Heart left ventricle (tissue), 16 donors: ENCODE data around the gene EPS8L1. TPM values are rescaled to one million over a fixed set of nuclear protein-coding genes. Genes with fewer than 3 reads are reported as not detected.

Experiments used
- ATAC-seq, 4 donors: fragments of 200-7000 bp; cut with Tn5 transposase; one replicate each; pipeline ENCODE4 v1.9.1; 2020 to 2022; ENCODE audit warnings: moderate library complexity in 4 of 4, mild to moderate bottlenecking in 3 of 4, moderate number of reproducible peaks in 1 of 4
- DNase-seq, 5 donors: peaks; one replicate each; pipeline ENCODE4 v3.0.0-alpha.2; 2020
- H3K27ac ChIP-seq, 12 donors: fragments of 200-600 bp; sonication (generic) in 4 of 12; one replicate each; pipeline versions ENCODE4 v1.5.0 to v1.8.0; 2016 to 2022; ENCODE audit warnings: mild to moderate bottlenecking in 2 of 12
- H3K27me3 ChIP-seq, 9 donors: fragments of 200-600 bp; sonication (generic) in 2 of 9; one replicate each; pipeline versions ENCODE4 v1.5.1 to v1.8.0; 2016 to 2022; ENCODE audit warnings: mild to moderate bottlenecking in 3 of 9
- H3K36me3 ChIP-seq, 9 donors: fragments of 200-600 bp; sonication (generic) in 2 of 9; one replicate each; pipeline versions ENCODE4 v1.5.0 to v1.8.0; 2018 to 2022; ENCODE audit warnings: mild to moderate bottlenecking in 2 of 9
- H3K4me1 ChIP-seq, 12 donors: fragments of 200-600 bp; sonication (generic) in 4 of 12; one replicate each; pipeline versions ENCODE4 v1.5.0 to v1.8.0; 2016 to 2022; ENCODE audit warnings: mild to moderate bottlenecking in 3 of 12
- H3K4me3 ChIP-seq, 12 donors: fragments of 200-600 bp; sonication (generic) in 4 of 12; one replicate each; pipeline versions ENCODE4 v1.5.0 to v1.8.0; 2017 to 2022; ENCODE audit warnings: mild to moderate bottlenecking in 9 of 12, moderate library complexity in 4 of 12
- H3K9me3 ChIP-seq, 12 donors: fragments of 200-600 bp; sonication (generic) in 4 of 12; one replicate each; pipeline versions ENCODE4 v1.5.0 to v1.8.0; 2016 to 2022; ENCODE audit warnings: mild to moderate bottlenecking in 1 of 12
- POLR2A ChIP-seq, 2 donors: fragments of 450-650 bp; IDR thresholded peaks; one replicate each; pipeline ENCODE4 v1.6.1; 2017; ENCODE audit warnings: antibody characterized with exemption in 2 of 2, mild to moderate bottlenecking in 2 of 2, moderate library complexity in 2 of 2
- WGBS, 4 donors: extraction: QIAGEN DNeasy Blood & Tissue Kit in 2 of 4; methylation state at CpG; one replicate each; pipeline versions ENCODE4 v1.1.5 to v1.1.7; 2013 to 2018; 5-methylcytosine and 5-hydroxymethylcytosine counted together
- intact Hi-C, 10 donors: fragments of 100-400 bp; cut with DNase I; formaldehyde crosslinking; loops; one replicate each; pipeline versions ENCODE4 v1.11.1 to v1.14.2; 2022
- polyA plus RNA-seq, 2 donors: library from polyadenylated mRNA; stranded (reverse); fragments of 200-250 nt; gene quantifications; one replicate each; pipeline ENCODE4 v1.2.3, GENCODE V29; 2013
- total RNA-seq, 9 donors: library from RNA; depleted of rRNA in 2 of 9; stranded (reverse); fragments of >200 nt in 2 of 9; fragmentation: NEBNext Ultra II Directional in 3 of 9; extraction: Animal tissue kit (Norgen Biotek cat#: 25700) in 3 of 9; gene quantifications; one replicate each; pipeline versions ENCODE4 v1.1.0 to v1.2.4, GENCODE V29; 2016 to 2023
- TF ChIP-seq, protein P1 (sequence below), 12 donors: fragments of 200-600 bp; sonication (generic) in 4 of 12; IDR thresholded peaks; one replicate each; pipeline versions ENCODE4 v1.5.0 to v1.8.0; 2018 to 2022; ENCODE audit warnings: antibody characterized with exemption in 12 of 12, mild to moderate bottlenecking in 5 of 12
- donor health status: ischemic (EF 13 %, LVEDD 7.1; RV severe dilation, severe dysfunction).
- donor health status: healthy with polysubstance abuse.
- donor health status: DM: no; HTN: yes; CAD: no.
- donor health status: DM: no; HTN: no; CAD: no.
- donor health status: ischemic (EF 25% LVEDD 6.9; RV normal size, moderate dysfunction).
- donor health status: ischemic (EF 25% LVEDD 5.7; RV mildly dilated, moderate dysfunction).
- donor health status: healthy.
- donor health status: DM: yes; HTN: yes; CAD: no.
- donor health status: ischemic (EF 35%, LVEDD 5.7; RV mildly dilated, moderate dysfunction).
- donor health status: nonischemic (EF 11% LVEDD 7.7; RV severe dilation, severe dysfunction).
- donor health status: DM: yes; HTN: yes; CAD: no.
- donor health status: PGD.
- donor health status: ischemic (EF 29% LVEDD 5.4; RV normal size, mild dysfunction).
- donor health status: nonischemic (EF 23%, LVEDD 6.1; RV moderate dilation, normal function).

Gene EPS8L1
- total and polyA plus RNA-seq, 11 donors, result 0.44 to 25.5 (median 2.0) TPM

DNA sequence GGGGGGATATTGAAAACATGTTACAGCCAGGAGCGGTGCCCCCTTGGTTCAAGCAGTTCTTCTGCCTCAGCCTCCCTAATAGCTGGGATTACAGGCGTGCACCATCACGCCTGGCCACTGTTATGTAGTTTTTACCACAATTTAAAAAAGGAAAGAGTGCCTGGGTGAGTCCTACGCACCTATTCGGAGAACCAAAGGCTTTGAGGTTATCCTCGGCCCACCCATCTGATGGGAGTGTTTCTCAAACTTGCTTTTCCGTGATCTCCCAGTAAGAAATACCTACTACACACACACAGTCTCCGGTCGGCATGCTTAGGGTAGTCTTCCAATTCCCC is 33.4 kb upstream of the EPS8L1 start:
- peaks cover 5 to 73% (median 58%) of the 10 kb centered on the region in 9 donors for H3K36me3 ChIP-seq

DNA sequence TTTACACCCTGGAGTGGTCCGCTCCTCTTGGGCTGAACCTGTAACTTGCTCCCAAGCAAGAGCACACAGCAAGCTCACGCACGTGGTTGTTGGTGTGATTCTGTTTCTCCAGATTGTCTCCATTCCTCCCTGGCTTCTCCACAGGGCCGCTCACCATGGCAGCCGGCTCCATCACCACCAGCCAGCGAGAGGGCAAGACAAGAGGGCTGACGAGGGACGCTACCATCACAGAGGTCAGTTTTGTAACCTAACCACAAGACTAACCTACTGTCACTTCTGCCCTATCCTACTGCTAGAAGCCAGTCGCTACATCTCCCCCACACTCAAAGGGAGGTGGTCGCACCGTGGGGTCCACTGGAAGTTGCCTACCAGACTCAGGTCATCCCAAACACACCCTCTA is 33.0 kb upstream of the EPS8L1 start:
- H3K36me3 ChIP-seq, result peaks cover 5 to 76% (median 62%) of the 10 kb centered on the region in 9 donors
- TF ChIP-seq, protein P1, sequence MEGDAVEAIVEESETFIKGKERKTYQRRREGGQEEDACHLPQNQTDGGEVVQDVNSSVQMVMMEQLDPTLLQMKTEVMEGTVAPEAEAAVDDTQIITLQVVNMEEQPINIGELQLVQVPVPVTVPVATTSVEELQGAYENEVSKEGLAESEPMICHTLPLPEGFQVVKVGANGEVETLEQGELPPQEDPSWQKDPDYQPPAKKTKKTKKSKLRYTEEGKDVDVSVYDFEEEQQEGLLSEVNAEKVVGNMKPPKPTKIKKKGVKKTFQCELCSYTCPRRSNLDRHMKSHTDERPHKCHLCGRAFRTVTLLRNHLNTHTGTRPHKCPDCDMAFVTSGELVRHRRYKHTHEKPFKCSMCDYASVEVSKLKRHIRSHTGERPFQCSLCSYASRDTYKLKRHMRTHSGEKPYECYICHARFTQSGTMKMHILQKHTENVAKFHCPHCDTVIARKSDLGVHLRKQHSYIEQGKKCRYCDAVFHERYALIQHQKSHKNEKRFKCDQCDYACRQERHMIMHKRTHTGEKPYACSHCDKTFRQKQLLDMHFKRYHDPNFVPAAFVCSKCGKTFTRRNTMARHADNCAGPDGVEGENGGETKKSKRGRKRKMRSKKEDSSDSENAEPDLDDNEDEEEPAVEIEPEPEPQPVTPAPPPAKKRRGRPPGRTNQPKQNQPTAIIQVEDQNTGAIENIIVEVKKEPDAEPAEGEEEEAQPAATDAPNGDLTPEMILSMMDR (IDR thresholded peaks at IDR 0.05), result no peak
- no peak for TF ChIP-seq POLR2A (IDR thresholded peaks at IDR 0.05)
- H3K27ac ChIP-seq, result no peak overlapping the region
- DNase-seq (no peak), ATAC-seq (no peak)
- 78 to 96% (median 88%) methylated on average over 11 of the region's 11 CpGs for WGBS, 4 donors
- H3K9me3 ChIP-seq, result no peaks in the 10 kb centered on the region
- H3K4me1 ChIP-seq, result peaks cover 0 to 15% (median 0%) of the 10 kb centered on the region in 12 donors
- no peak overlapping the region for H3K4me3 ChIP-seq
- intact Hi-C loops, result no loop called here
- no peaks in the 10 kb centered on the region for H3K27me3 ChIP-seq

More for the DNA sequence above, 33.4 kb upstream of the EPS8L1 start:
- WGBS, 4 donors, result 81 to 93% (median 89%) methylated on average over 9 of the region's 9 CpGs
- no peak overlapping the region for H3K27ac ChIP-seq
- no peaks in the 10 kb centered on the region for H3K27me3 ChIP-seq
- no peaks in the 10 kb centered on the region for H3K9me3 ChIP-seq
- DNase-seq, result no peak
- intact Hi-C loops, result no loop called here
- no peak for ATAC-seq
- H3K4me1 ChIP-seq, result peaks cover 0 to 15% (median 0%) of the 10 kb centered on the region in 12 donors
- TF ChIP-seq, protein P1 (IDR thresholded peaks at IDR 0.05), result no peak
- no peak for TF ChIP-seq POLR2A (IDR thresholded peaks at IDR 0.05)
- no peak overlapping the region for H3K4me3 ChIP-seq

DNA sequence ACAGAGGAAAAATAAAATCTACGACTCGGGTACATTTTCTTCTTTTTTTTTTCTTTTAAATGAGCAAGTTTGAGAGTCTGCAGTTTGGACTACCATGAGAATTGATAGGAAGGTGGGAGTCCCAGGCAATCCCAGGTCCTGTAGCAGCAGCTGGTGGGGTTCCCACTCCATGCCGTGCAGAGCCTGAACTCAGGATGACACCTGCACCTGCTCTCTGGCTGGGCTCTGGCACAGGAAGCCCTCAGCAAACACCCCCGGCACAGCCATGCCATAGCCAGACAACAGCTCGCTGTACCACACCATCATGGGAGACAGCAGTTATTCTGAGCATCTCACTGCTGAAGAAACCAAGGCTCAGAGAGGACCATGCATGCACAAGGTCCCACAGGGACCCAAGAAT is 31.4 kb upstream of the EPS8L1 start:
- intact Hi-C loops, result no loop called here
- 90 to 94% (median 94%) methylated on average over 5 of the region's 5 CpGs for WGBS, 4 donors

DNA sequence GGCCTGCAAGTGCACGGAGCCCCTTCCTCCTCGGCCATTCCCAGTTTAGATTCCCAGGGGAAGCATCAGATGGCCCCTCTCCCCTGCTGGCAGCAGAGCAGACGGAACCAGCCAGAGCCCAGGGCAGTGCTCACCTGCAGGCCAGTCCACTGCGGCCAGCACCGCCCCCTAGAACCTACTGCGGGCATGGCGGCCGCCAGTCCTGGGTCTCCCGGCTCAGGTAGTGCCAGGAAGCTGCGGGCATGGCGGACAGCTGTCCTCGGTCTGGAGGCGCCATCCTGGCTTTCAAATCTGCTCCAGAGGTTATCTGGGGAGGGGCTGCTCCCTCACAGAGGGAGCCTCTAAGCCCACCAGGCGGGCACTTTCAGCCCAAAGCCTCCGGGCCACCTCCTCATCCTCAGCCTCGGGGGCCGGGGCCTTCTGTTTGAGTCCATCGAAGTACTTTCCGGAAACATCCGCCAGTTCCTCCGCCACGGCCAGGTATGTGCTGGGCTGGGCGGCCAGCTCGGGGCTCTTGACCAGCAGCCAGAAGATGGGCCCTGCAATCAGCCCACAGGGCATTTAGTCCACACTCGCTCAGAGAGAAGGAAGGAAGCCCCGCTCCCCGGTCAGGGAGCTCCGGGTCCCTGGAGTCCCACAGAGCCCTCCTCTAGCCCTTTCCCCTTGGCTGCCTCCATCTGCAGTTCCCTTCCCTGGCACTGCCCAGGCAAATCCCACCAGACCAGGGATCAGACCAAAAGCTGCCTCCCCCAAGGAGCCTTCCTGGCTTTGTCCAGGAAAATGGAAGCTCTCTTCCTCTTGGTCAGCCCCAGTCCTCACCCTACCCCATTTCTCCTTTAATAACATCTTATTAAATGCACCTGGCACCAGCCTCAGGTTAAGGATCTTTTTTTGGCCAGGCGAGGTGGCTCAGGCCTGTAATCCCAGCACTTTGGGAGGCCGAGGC is 30.6 kb upstream of the EPS8L1 start:
- no peak for DNase-seq
- Histone ChIP-seq H3K9me3 (no peaks in the 10 kb centered on the region), H3K27me3 (no peaks in the 10 kb centered on the region), H3K4me1 (peaks cover 0 to 15% (median 0%) of the 10 kb centered on the region in 12 donors), H3K4me3 (no peak overlapping the region), H3K36me3 (peaks cover 5 to 92% (median 79%) of the 10 kb centered on the region in 9 donors), H3K27ac (no peak overlapping the region)
- WGBS, 4 donors, result 94 to 96% (median 96%) methylated on average over 27 to 30 of the region's 30 CpGs
- intact Hi-C loops, result no loop called here
- no peak for ATAC-seq
- TF ChIP-seq POLR2A (IDR thresholded peaks at IDR 0.05), result no peak

More for the DNA sequence above, 31.4 kb upstream of the EPS8L1 start:
- Histone ChIP-seq H3K4me3 (no peak overlapping the region), H3K4me1 (peaks cover 0 to 15% (median 0%) of the 10 kb centered on the region in 12 donors), H3K9me3 (no peaks in the 10 kb centered on the region), H3K27ac (no peak overlapping the region), H3K27me3 (no peaks in the 10 kb centered on the region), H3K36me3 (peaks cover 5 to 92% (median 78%) of the 10 kb centered on the region in 9 donors)
- TF ChIP-seq, protein P1 (IDR thresholded peaks at IDR 0.05), result no peak
- TF ChIP-seq POLR2A (IDR thresholded peaks at IDR 0.05), result no peak
- DNase-seq, result no peak
- no peak for ATAC-seq
